Activated CD8-positive, alpha-beta memory T cell treated with anti-CD3 and anti-CD28 coated beads, Interleukin-2, amount 50 U/mL, for 1 hour (primary cell): Measurements from ENCODE around the gene DNM3.
"Not testable (repeated sequence)": the region's sequence is repeated elsewhere in the genome, so short reads cannot be mapped to it uniquely, and the experiment has no call there.

Experiments used
- DNase-seq: peaks from one replicate; pipeline ENCODE4 v3.0.0-alpha.2; 2020; ENCODE audit errors: extremely low read depth

The DNM3 gene

GRCh38 chr1:172357753-172358385 lies 516.6 kb downstream of the DNM3 start:
- DNase-seq = no peak

DNA sequence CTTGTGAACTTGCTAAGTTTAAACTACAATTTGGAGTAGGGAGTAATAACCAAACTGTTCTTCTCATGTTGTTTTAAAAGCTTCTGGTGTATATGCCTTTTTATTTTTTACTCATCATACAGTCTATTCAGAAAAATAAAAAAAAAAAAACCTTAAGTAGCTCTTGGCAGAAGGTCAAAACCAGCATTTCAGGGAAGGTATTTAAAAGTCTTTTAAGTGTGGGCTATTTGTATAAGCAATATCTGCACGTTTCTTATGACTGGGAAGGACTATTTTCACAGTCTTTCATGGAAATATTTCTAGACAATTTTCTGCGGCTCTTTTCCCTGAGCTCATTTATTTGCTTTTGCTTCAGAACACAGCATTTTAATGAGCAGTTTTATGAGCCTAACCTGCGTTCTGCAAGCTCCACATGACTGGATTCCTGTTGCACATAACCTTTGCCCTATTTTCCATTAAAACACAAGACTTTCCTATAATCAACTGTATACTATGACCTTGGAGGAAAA lies 518.2 kb downstream of the DNM3 start:
- no peak for DNase-seq

- no peak for DNase-seq
These were observed 519.2 kb downstream of the DNM3 start for GRCh38 chr1:172360511-172360910.

- DNase-seq = no peak
These were observed 519.7 kb downstream of the DNM3 start for GRCh38 chr1:172360985-172361384.

GRCh38 chr1:172363852-172364251 lies 522.6 kb downstream of the DNM3 start:
- DNase-seq = no peak

GRCh38 chr1:172371646-172372045 lies 530.3 kb downstream of the DNM3 start:
- not testable (repeated sequence) for DNase-seq

DNA sequence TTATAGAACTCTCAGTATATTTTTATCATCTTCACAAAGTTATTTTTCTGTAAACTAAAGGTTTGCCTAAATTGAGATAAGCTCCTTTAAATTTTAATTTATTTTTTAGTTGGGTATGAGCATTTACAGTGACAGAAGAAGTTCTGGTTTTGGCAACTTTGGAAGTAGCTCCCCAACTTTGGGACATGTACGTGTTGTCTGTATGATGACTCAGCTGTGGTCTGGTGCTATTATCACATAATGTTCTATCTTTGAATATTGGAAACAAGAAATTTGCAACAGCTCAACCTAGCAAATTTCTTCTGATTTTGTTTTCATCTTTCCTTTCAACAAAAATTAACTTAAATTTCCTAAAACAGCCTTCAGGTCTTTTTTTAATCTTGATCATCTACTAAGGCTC lies 532.6 kb downstream of the DNM3 start:
- no peak for DNase-seq

- no peak for DNase-seq
These were observed 533.9 kb downstream of the DNM3 start for GRCh38 chr1:172375211-172375631.

- no peak for DNase-seq
These were observed 535.1 kb downstream of the DNM3 start for GRCh38 chr1:172376431-172376830.

- no peak for DNase-seq
These were observed 536.3 kb downstream of the DNM3 start for GRCh38 chr1:172377565-172377964.

- DNase-seq = no peak
These were observed 536.9 kb downstream of the DNM3 start for GRCh38 chr1:172378109-172378760.

GRCh38 chr1:172380441-172381244 lies 539.3 kb downstream of the DNM3 start:
- no peak for DNase-seq

- no peak for DNase-seq
These were observed 540.6 kb downstream of the DNM3 start for GRCh38 chr1:172381946-172382345.

GRCh38 chr1:172382406-172382805 lies 541.1 kb downstream of the DNM3 start:
- DNase-seq = no peak

GRCh38 chr1:172382990-172383389 lies 541.7 kb downstream of the DNM3 start:
- DNase-seq = no peak

DNA sequence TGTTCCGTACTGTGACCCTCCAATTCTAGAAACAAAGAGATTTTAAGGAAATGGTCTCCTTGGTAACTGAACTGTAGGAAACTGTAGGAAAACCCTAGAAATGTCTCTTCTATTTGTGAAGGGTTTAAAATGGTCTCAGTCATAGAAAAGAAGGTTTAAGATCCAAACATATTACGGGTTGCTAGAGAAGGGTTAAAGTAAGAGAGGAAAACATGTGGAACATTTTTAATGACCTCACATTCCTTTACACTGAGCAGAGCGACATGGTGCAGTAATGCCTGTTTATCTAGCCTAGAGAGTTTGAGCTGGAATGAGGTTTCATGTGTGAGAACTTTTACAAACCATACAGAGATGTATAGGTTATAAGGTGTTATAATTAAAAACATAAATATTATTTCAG lies 542.2 kb downstream of the DNM3 start:
- DNase-seq = no peak

- no peak for DNase-seq
These were observed 543.4 kb downstream of the DNM3 start for GRCh38 chr1:172384656-172385055.

GRCh38 chr1:172386046-172386445 lies 544.7 kb downstream of the DNM3 start:
- no peak for DNase-seq

- DNase-seq = no peak
These were observed 547.2 kb downstream of the DNM3 start for GRCh38 chr1:172388490-172388889.

DNA sequence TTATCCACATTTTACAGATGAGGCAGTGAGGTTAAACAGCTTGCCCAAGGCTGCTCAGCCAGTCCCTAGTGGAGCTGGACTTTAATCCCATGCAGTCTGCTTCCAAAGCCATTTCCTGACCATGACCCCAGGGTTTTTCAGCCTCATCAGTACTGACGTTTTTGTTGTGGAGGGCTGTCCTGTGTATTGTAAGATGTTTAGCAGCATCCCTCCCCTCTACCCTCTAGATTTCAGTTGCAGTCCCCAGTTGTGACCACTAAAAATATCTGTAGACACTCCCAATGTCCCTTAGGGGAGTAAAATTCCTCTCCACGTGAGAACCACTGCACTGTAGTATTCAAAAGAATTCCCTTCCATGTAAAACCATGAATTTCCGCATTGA lies 549.0 kb downstream of the DNM3 start:
- DNase-seq = no peak

DNA sequence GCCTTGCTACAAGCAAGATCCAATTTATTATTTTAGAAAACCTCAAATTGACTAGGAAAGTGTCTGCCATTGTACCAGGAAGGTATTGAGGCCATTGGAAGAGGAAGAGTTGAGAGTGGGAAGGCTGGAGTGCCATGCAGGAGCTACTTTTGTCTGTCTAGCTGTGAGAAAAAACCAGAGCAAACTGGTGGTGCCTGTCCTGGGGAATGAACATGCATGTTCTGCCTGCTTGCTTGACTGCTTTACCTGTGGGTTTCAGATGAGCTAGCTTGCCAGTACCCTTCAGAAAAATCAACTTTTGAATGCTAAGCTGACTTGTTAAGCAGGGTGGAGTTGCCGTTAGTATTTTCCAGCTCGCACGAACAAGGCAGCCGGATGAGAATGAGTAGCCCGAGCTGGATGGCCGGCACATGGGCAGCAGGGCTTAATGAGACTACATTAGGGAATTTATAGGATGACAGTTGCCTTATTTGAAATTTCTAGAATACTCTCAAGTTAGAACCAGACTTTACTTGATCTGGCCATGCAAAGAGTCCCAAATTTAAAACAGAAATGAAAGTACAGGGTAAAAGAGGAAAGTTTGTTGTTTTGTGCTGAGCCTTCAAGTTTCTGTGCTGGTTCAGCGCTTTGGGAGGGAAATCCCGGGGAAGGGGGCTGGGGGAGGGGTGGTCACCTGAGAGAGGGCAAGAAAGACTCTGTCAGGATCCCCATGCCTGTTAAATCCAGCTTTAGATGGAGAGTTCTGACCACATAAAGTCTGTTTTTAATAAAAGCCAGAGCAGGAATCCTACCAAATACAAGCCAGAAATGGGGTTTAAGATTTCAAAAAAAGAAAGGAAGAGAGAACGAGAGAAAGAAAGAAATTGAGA lies 549.6 kb downstream of the DNM3 start:
- DNase-seq = no peak

DNA sequence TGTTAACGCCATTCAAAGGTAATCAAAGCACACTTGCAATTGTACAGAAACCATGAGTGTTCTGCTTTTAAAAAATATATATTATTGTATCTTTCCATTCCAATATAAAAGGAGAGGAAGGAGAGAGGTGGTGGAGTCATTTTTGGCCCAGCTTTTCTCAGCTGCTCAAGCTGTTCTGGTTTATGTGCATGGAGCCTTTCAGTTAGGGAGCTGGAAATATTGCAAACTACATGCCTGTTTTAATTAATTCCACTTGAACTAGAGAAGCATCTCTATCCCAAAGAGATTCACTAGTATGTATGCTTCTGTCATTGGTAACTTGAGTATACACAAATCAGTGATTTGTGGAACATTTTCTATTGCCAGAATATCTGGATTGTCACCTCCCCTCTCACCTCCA lies 550.7 kb downstream of the DNM3 start:
- DNase-seq = no peak
